HG03095 (cell line): ENCODE results near the gene NFYC.

Experiments
- ATAC-seq: cut with Tn5 transposase; IDR thresholded peaks from one replicate; pipeline ENCODE4 v1.9.1; 2021; ENCODE audit warnings: moderate library complexity; ENCODE audit not compliant: unreplicated experiment

Gene NFYC

DNA sequence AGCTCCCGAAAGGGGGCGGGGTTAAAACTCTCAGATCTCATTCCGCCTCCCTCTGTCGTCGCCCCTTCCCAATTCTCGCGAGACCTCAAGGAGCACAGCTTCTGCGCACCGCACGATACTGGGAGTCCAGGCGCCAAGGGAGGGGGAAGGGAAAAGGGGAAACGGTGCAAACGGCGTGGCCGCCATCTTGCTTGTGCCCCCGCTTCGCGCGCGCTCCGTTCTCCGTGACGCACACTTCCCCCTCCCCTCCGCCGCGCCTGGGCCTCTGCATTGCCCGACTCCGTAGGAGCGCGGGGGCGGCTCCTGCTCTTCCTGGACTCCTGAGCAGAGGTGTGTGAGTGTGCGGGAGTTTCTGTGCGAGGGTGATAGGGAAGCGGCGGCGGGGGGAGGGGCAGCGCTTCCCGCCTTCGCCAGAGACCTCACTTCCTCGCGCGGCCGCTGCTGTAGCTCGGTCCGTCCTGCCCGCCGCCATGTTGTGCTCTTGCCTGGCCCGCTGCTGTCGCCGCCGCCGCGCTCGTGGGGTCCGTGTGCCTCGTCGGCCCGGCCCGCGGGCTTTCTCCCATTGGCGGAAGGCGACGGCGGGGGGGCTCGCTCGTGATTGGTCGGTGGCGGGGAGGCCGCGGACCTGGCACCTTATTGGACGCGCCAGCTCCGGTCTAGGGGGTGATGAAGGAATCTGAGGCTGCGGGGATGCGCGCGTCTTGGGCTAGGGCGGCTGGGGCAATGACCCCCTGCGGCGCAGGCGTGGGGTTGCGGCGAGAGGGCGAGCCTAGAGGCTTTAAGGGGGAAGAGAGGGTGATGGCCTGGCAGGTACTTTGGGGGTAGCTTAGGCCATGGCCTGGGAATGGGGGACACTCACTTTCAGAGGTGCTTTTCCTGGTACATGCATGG lies at the start of gene NFYC:
Gene NFYC (plus strand): TSS at position 167 of the 891 bp plus-strand sequence. CDS start 47,140 bp downstream, outside the sequence.
- peak; percentile 70 for ATAC-seq

DNA sequence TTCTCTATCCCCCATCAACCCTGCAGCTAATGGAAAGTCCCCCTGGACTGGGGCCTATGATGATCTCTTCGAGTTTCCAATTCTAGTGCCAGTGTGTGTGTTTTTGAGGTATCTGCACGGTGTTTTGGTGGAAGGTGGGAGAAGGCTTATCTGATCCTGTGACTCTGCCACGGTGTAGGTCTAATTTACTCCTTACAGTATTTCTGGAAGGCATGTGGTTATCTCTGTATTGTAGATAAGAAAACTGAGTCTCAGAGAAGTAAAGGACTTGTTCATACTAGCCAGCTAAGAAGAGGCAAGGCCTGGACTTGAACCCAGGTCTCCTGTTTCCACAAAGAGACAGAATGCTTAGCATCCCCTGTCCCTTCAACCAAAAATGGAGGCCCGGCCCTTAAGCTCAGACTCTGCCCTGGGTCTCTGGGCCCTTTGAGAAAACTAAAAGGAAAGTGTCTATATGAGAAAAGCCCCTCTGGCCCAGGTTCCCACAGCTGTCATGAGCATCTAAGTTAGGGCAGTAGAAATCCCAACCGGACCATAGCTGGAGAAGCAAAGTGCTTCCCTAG lies 46.3 kb upstream of the NFYC start:
- no peak for ATAC-seq

DNA sequence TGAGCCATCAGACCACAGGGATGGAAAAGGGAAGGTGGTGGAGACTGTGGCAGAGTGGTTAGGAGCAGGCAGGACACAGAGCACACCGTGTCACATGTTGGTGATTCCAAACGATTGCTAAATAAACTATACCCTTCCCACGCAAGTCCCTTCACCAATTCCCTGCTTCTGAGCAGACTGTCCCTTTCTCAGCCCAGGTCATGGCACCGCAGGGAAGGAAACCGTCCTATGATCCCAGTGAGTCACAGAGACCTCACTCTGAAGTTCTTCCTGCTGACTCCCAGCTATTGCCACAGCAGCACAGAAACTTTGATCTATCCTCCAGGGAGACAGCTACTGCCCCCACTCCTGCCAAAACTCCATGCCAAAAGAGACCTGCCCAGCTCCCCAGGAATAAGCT lies 45.2 kb upstream of the NFYC start:
- no peak for ATAC-seq

DNA sequence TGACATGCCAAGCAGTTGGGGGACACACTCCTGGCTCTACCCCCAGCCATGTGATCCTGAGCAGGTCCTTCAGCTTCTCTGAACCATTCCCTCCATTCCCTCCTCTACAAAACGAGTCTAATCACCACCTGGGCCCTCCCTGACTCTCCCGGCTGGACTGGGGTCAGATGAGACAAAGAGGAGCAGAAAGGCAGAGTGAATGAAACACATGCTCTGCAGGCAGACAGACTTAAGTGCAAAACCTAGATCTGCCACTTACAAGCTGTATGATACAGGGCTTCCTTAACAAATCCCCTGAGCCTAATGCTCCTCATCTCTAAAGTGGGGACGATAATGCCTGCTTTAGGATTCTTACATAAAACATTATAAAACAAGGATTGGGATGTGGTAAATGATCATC lies 43.3 kb upstream of the NFYC start:
- ATAC-seq, result no peak

DNA sequence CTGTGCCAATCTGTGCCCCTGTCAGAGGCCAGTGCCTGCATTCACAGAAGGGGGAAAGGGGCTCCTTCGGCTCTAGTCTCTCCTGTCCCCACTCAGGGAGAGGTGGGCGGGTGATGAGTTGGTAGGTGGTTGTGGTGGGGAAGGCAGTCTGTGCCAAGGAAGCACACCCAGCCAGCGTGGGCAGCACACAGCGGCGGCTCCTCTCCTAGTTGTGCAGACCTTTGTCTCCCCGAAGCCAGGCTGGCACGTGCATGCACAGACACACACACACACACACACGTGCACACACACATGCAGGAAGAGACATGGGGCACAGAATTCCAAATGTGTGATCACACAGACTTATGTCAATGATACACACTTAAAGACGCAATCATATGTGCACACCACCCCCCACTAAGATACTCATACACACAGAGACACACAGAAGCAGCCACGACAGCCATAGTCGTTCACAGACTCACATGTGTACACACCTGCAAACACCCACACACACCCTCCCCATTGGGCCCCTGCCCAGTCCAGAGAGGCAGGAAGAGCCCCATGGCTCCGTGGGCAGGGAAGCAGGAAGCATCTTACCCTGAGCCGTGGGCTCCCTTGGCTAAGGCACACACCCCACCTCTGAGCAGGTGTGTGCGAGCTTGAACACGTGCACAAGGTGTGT lies 42.4 kb upstream of the NFYC start:
- no peak for ATAC-seq

DNA sequence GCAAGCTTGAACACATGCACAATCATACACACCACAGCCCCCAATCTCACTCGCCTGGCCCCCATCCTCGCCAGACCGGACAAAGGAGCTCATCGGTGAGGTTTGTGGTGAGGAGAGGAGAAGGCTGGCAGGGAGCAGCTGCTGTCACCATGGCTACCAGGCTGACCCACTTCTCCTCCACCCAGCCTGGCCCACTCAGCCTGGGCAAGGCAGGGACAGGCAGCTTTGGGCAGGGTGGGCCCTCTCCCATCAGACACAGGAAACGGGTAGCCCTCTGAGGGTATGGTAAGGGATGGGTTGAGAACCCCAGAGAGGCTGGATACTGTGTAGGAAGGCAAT lies 41.9 kb upstream of the NFYC start:
- no peak for ATAC-seq

DNA sequence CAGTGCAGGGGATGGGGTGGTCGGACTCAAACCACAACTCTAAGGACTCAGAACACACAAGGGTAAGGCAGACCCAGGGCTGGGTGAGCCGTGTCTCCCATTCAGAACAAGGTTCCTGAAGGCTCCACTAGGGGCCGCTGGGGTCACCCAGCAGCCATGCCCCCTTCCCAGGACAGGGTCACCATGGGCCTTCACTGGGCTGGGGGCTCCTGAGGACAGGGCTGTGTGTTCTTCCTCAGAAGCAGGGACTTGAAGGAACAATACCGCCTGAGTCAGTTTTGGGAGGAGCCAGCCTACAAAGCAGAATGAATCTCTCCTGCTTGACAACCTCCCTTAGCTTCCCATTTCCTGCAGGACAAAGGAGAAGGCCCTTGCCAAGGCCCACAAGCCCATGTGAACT lies 41.4 kb upstream of the NFYC start:
- no peak for ATAC-seq

DNA sequence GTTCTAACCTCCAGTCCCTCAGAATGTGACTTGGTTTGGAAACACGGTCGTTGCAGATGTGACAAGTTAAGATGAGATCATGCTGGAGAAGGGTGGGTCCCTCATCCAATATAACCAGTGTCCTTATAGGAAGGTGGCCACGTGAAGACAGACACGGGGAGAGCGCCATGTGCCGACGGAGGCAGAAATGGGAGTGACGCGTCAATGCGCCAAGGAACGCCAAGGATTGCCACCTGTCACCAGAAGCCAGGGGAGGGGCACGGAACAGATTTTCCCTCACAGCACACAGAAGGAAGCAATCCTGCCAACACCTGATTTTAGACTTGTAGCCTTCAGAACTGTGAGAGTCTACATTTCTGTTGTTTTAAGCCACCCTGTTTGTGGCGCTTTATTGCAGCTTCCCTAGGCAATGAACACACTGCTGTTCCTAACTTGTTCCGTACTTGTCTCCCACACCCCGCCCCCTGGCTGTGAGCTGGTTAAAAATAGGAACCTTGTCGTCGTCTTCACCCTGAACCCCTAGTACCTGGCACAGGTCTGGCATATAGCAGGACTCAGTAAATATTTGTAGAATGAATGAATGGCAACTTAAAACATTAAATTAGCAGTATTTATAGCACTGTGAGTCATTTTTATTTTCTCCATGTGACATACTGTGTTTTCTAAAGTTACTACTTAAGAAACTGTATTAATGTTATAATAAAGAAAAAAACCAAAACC lies 40.2 kb upstream of the NFYC start:
- no peak for ATAC-seq

DNA sequence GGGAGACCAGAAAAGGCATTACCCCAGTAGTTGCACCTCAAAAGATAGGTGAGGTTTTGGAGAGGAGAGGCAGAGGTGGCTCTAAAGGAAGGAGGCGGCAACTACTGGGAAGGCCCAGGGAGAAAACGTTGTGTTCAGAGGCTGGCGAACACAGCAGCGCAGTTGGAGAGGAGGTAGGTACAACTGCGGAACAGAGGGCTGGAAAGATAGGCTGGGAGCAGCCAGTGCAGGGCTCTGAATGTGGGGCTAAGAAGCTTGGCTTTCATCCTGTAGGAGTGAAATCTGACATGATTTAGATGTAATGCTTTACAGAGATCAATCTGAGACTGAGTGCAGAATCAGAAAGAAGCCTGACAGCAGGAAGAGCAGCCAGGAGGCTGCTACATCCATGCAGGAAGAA lies 39.0 kb upstream of the NFYC start:
- ATAC-seq, result no peak

DNA sequence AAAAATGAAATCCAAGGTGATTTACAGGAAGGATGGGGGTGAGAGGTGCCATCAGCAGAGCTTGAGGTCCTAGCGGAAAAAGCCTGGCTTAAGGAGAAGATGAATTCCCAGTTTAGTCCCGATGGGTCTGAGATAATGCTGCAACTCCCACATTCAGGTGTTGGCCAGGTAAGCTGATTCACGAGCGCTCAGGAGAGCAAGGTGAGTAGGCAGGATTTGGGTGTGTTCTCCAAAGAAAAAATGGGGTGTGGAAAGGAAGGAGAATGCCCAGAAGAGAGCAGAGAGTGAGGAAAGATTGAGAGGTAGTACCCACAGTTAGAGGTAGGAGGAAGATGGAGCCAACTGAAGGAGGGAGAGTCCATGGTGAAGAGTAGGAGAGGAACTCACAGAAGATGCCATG lies 38.5 kb upstream of the NFYC start:
- no peak for ATAC-seq

DNA sequence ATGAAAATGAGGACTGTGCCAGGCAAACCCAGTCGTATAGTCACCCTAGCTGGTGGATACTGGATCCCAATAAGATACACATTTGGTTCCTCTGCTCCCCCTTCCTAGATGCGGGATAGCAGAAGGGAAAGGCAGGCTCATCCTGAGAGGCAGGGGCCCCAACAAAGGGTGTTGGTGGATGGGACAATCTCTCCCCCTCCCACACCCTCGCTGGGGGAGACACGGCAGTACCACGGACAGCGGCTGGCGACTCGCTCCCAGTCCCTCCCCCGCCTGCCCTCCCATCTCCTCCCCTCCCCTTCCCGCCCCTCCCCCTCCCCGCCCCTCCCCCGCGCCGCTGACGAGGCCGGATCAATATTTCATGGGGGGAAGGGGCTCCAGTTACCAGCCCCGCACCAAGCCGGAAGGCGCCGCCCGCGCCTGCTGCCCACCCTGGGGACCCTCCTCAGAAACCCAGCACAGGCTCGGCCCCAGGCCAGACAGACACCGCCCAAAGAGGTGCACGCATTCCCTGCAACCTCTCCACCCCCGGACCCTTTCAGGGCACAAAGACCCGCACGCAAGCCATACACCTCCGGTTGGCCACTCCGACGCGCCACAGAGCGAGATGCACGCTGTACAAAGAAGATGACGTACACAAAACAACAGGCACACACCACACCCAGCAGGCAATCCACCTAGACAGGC lies 37.5 kb upstream of the NFYC start:
- ATAC-seq, result no peak

DNA sequence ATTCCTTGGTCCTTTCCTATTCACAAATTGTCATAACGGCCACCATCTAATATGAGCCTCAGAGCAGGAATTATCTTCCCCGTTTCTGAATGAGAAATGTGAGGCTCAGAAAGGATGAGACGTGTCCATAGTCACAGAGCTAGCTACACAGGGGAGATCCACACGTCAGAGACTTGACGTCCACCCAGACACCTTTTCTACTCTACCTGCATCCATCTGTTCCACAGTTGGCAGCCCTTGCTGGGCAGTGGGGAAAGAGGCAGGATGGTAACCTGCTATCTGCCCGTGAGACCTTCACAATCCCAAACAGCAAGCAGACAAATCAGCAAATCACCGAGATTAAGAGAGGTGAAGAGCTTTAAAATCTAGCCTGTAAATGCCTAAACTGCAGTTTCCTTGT lies 34.5 kb upstream of the NFYC start:
- ATAC-seq, result no peak

DNA sequence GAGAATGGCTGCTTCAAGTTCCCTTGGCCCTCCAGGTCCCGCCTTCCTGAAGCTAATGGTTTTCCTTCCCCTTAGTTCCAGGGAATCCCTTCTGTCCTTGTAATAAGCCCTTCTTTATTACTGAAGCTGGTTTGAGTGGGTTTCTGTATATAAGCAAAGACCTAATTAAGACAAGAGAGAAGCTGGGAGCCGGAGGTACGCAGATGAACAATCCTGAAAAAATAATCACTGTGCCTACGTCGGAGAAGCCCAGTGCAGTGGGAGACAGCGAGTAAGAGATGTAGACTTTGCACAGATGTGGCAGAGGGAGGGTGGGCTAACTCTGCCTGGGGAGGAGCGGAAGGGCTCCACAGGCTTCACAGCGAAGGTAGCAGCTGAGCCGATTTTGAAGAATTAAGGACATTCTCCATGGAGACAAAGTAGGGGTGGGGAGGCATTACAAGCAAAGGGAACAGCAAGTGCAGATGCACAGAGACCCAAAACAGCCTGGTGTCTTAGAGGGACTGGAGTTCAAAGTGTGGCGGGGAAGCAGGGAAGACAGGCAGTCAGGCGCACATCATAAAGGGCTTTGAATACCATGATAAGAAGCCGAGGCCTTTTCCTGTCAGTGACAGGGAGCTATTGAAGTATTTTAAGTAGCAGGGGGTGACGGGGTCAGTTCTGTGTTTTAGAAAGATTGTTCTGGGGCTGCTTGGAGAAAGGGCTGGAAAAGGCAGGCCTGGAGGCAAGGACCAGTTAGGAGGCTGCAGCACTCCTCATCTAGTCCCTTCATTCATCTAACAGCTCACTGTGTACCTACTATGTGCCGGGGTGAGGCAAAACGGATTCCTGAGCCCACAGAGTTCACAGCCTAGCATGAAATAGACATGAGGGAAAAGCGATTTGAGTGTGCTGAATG lies 32.5 kb upstream of the NFYC start:
- no peak for ATAC-seq

DNA sequence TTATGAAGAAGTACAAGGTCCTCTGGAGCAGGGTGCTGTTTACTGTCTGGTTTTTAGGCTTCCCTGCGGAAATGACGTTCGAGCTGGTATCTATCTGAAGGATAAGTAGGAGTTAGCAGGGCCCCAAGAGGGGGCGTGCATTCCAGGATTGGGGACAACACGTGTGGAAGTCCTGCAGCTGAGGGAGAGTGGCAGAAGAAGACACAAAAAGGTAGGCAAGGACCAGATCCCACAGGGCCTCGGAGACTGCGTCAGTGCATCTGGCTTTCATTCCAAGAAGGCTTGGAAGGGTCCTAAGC lies 31.9 kb upstream of the NFYC start:
- ATAC-seq, result no peak

DNA sequence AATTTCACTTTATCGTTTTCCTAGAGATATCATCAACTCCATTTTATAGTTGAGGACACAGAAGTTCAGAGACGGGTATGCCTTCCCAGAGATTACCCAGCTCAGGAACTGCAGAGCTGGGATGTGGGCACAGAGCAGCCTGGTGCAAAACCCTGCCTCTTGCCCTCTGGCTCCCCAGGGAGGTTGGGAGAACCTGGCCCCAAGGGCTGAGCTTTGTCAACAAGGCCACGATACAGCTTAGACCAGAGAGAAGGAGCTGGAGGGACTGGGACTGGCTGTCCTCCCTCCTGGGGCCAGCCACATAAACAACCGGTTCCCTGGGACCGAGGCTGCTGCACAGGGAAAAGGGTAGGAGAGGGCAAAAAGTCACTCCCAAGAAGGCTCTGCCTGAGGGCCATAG lies 29.8 kb upstream of the NFYC start:
- ATAC-seq, result no peak

DNA sequence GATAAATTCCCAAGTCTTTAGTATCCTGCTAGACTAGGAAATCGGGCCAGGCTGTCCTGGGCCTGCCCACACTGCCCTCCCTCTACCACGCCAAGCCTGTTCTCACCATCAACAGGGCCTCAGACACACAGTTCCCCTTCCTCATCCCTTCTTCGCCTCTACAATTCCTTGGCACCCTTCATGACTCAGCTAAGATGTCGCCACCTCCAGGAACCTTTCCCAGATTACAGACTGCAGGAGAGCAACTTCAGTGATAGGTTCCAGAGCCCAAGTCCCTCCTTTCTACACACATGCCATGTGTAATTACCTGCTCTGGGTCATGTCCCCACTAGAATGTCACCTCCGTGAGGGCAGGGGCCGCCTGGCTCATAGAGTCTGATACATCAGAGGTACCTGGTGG lies 29.4 kb upstream of the NFYC start:
- no peak for ATAC-seq

DNA sequence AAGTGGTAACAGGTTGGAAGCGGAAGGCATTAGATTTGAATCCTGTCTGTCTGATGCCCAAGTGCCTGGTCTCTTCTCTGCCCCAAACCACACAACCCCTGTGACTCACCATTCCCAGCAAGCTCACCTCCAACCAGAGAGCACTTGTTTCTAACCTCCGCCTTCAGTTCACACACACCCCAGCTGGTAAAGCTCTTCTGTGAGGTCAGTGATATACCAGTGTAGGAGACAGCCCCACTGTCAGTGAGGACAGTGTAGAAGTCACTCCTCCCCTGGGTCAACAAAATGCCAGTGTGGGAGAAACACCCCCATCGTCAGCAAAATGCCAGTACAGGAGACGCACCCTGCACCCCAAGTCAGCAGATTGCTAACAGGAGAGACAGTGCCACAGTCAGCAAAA lies 28.6 kb upstream of the NFYC start:
- no peak for ATAC-seq

DNA sequence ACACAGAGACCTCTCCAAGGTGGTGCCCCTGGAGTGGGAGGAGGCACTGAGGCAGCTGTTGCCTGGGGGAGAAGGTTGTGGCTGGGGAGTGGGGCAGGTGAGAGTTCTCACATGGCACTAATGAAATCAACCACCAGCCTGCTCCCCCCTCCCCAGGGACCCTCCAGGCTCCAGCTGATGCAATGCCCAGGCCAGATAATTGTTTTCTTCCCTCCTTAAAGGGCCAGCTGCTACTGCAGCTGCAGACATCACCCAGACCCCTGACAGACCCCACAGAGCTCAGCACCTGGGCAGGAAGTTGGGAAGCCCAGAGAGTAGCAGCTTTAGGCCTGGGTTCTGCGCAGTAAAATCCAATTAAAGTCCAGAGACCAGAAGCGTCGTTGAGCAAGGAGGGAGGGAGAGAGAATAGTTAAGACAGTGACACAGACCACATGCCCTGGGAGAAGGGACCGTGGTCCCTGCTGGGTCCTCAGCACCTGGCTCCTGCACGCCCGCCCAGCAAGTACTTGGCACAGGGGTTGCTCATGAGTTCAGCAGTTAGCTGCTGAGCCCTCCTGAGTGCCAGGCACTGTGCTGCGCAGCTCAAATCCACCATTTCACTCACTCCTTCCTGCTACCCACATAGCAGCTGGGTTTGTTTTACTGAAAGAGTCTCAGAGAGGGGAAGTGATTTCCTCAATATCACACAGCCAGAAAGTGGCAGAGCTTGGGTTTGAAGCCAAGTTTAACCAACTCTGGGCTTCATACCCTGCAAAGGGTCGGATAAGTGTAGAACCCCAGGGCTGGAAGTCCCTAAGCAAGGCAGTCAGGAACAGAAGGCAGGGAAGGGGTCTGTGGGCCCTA lies 28.0 kb upstream of the NFYC start:
- ATAC-seq, result no peak

DNA sequence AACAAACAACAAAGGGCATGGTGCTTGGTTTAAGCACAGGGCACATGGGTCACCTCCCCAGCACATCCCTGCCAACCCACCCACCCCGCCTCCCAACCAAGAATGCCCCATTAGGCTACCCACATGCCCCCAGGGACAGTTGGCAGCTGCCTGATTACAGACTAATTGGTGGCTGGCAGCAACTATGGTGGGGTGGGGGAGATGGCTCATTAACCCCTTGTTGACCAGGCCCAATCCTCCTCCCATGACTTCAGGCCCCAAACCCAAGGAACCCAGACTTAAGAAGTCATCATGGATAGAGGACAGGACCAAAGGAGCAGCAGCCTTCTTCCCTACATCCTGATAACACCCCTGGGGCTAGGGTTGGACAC lies 27.4 kb upstream of the NFYC start:
- no peak for ATAC-seq
